ENCODE data around the gene ELOVL1.

DNA sequence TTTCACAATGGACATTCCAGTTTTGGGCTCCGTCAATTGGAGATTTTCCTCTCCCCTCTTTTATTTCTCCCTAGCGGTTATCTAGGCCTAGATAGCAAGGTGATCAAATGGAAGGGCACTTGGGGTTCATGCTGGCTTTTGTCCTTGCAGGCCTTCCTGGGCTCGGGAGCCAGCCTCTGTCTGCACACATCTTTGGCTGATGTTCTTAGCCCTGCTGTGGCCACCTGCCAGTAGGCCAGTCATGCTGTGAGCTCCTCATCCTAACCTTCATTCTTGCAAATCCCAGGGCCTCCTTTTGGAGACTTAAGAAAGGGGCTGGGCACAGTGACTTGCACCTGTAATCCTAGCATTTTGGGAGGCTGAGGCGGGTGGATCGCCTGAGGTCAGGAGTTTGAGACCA is 53.6 kb downstream of the ELOVL1 start:
- TF ChIP-seq CTCF (IDR thresholded peaks at IDR 0.05) (no peak), POLR2A (IDR thresholded peaks at IDR 0.05) (no peak)
